Measurements from ENCODE around the gene TRAF3IP1.
A peak's percentile ranks its signal among the peaks of the same experiment; 100 is the strongest.

The TRAF3IP1 gene

DNA sequence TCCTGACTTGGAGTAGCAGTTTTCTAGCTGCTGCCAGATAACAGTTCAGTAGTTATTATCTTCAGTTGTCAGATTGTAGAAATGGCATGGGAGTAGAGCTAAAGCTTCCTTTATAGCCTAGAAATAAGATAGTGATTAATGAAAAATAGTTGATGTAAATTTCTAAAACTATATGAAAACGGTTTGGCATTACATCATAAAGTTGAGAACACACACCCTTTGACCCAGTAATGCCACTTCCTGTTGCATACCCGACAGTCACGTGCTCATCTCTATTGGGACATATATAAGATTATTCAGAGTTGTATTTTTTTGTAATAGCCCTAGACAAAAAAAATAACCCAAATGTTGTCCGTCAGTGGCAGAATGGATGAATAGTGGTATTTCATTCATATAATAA lies 67.0 kb downstream of the TRAF3IP1 start:
- CTCF ChIA-PET = no interaction called here
- POLR2A ChIA-PET = no interaction called here
- DNase-seq (ENCODE audit: extremely low spot score) = no peak
- TF ChIP-seq HDGF (IDR thresholded peaks at IDR 0.05; ENCODE audit: borderline replicate concordance) (no peak), FOXK2 (IDR thresholded peaks at IDR 0.05) (no peak)

GRCh38 chr2:238388794-238389193 lies 68.5 kb downstream of the TRAF3IP1 start:
- POLR2A ChIA-PET = no interaction called here
- TF ChIP-seq SUZ12 (IDR thresholded peaks at IDR 0.05) = no peak
- no peak for TF ChIP-seq LEF1 (IDR thresholded peaks at IDR 0.05; ENCODE audit: borderline replicate concordance)
- TF ChIP-seq CTBP1 (IDR thresholded peaks at IDR 0.05; ENCODE audit: borderline replicate concordance) = peak; percentile 54; the same call in 1 of the 2 replicates
- TF ChIP-seq NFRKB (IDR thresholded peaks at IDR 0.05) = no peak
- TF ChIP-seq BHLHE40 (IDR thresholded peaks at IDR 0.05; ENCODE audit: borderline replicate concordance) = no peak
- peak; percentile 92 for TF ChIP-seq PKNOX1 (IDR thresholded peaks at IDR 0.05)
- no peak for TF ChIP-seq ZNF384 (IDR thresholded peaks at IDR 0.05)
- DNase-seq (ENCODE audit: extremely low spot score) = no peak
- CTCF ChIA-PET = no interaction called here

DNA sequence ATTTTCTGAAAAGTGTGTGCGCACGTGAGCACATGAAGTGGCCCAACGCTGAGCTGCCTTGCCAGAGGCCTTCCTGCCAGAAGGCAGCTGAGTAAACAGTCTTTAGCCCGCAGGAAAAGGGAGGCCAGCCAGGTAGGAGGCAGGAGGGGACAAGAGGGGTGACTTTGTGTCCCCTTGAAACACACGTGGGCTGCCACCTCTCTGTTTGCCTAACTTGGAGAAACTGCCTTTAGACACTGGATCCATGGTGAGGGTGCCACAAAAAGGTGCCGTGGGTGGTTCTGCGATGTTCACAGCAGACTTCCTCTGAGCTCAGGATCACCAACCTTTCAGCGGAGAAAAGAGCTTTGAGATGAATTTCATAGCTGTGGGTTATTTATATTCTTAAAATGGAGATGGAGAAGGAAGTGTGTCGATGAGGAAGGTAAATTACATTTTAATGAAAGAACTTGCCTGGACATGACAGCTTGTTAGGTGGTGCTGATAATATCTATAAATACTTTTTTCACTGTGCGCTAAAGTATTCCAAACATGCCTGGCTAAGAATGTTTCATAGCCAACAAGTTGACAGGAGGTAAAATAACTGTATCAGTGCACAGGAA lies 69.8 kb downstream of the TRAF3IP1 start:
- no peak for DNase-seq (ENCODE audit: extremely low spot score)
- ChIA-PET POLR2A (no interaction called here), CTCF (no interaction called here)
- no peak for TF ChIP-seq SP1 (IDR thresholded peaks at IDR 0.05)
- TF ChIP-seq NFRKB (IDR thresholded peaks at IDR 0.05) = no peak
- TF ChIP-seq PKNOX1 (IDR thresholded peaks at IDR 0.05) = peak; percentile 44

DNA sequence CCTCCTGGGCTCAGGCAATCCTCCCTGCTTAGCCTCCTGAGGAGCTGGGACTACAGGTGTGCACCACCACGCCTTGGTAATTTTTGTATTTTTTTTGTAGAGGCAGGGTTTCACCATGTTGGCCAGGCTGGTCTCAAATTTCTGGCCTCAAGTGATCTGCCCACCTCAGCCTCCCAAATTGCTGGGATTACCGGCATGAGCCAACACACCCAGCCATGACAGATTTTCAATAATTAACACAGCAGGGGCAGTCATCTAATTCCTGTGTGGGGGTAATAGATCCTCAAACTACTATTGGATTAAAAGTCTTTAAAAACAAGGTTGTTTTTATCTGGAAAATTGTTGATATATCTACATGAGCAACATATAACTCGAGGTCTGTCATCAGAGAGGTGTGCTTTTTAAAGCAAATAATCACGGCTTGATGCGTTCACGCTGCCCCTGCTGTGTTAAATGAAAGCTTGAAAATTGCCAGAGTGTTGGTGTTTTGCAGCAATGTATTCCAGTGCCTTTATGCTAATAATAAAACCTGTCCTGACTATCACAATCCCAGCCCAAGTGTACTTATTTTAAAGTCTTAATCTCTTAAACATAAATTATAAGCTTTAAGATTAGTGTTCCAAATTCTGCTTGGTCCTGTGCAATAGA lies 70.8 kb downstream of the TRAF3IP1 start:
- ChIA-PET CTCF (interaction anchor here (0.7 kb wide), 1 partner anchor 33 kb away, joined by 3 read pairs; no protein-coding TSS in a partner anchor), POLR2A (no interaction called here)
- DNase-seq (ENCODE audit: extremely low spot score) = no peak
- TF ChIP-seq CTBP1 (IDR thresholded peaks at IDR 0.05; ENCODE audit: borderline replicate concordance) = peak; percentile 63; the same call in 1 of the 2 replicates
- TF ChIP-seq PKNOX1 (IDR thresholded peaks at IDR 0.05) = peak; percentile 61
- TF ChIP-seq TARDBP (IDR thresholded peaks at IDR 0.05) = no peak

DNA sequence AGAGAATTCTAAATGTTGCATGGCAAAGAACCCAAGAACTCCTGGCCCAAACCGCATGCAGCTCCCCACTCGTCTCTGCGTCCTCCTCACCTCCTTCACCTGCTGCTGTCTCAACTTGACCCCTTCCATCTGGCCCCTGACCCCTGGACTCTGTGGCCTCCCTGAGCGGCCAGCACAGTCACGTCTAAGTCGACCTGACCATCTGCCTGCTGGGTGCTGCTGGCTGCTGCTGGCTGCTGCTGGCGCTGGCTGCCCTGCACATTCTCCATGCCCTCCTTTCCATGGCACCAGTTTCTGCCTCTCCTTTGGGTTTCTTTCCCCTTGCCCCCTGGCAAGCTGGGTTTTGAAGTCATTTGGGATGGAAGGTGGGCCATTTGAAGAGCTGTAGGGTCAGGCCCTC lies 76.3 kb downstream of the TRAF3IP1 start:
- no peak for TF ChIP-seq SUZ12 (IDR thresholded peaks at IDR 0.05)
- no peak for TF ChIP-seq ZNF384 (IDR thresholded peaks at IDR 0.05)
- no peak for TF ChIP-seq FOXK2 (IDR thresholded peaks at IDR 0.05)
- TF ChIP-seq TARDBP (IDR thresholded peaks at IDR 0.05) = no peak
- no peak for TF ChIP-seq CTBP1 (IDR thresholded peaks at IDR 0.05; ENCODE audit: borderline replicate concordance)
- TF ChIP-seq NFRKB (IDR thresholded peaks at IDR 0.05) = no peak
- TF ChIP-seq ARNT (IDR thresholded peaks at IDR 0.05) = no peak
- ChIA-PET POLR2A (no interaction called here), CTCF (no interaction called here)
- no peak for DNase-seq (ENCODE audit: extremely low spot score)

DNA sequence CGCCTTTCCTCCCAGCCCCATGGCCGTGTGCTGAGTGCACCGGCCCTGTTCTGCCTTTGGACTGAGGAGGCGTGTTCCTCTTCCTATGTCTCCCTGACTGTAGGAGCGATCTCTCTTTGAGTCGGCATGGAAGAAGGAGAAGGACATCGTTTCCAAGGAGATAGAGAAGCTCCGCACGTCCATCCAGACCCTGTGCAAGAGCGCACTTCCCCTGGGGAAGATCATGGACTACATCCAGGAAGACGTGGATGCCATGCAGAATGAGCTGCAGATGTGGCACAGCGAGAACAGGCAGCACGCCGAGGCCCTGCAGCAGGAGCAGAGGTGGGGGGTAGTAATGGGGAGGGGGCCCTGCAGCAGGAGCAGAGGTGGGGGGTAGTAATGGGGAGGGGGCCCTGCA lies 77.0 kb downstream of the TRAF3IP1 start:
- POLR2A ChIA-PET = no interaction called here
- TF ChIP-seq FOXM1 (IDR thresholded peaks at IDR 0.05; ENCODE audit: borderline replicate concordance) (no peak), FOXA1 (IDR thresholded peaks at IDR 0.05) (no peak), CTBP1 (IDR thresholded peaks at IDR 0.05; ENCODE audit: borderline replicate concordance) (no peak), TARDBP (IDR thresholded peaks at IDR 0.05) (no peak), PKNOX1 (IDR thresholded peaks at IDR 0.05) (no peak), ARNT (IDR thresholded peaks at IDR 0.05) (no peak), SUZ12 (IDR thresholded peaks at IDR 0.05) (no peak), ELF4 (IDR thresholded peaks at IDR 0.05) (no peak)

DNA sequence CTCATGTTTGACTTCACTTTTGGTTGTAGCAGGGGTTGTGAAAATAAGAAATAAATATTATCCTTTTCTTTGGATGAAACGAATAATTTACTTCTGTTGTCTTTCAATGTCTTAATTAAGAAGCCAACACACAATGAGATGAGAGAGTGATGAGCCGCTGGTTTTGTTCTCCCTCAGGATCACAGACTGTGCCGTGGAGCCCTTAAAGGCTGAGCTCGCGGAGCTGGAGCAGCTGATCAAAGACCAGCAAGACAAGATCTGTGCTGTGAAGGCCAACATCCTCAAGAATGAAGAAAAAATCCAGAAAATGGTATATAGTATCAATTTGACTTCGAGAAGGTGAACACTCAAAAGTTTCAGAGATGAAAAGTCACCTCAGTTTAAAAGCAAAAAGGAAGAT lies 78.3 kb downstream of the TRAF3IP1 start:
- CTCF ChIA-PET = no interaction called here
- POLR2A ChIA-PET = no interaction called here
- TF ChIP-seq CTBP1 (IDR thresholded peaks at IDR 0.05; ENCODE audit: borderline replicate concordance) = no peak
- TF ChIP-seq ZNF384 (IDR thresholded peaks at IDR 0.05) = no peak
- no peak for TF ChIP-seq NFRKB (IDR thresholded peaks at IDR 0.05)
- TF ChIP-seq TARDBP (IDR thresholded peaks at IDR 0.05) = no peak
- TF ChIP-seq SP1 (IDR thresholded peaks at IDR 0.05) = no peak
- TF ChIP-seq SUZ12 (IDR thresholded peaks at IDR 0.05) = no peak
- TF ChIP-seq HDGF (IDR thresholded peaks at IDR 0.05; ENCODE audit: borderline replicate concordance) = no peak
- no peak for TF ChIP-seq FOXM1 (IDR thresholded peaks at IDR 0.05; ENCODE audit: borderline replicate concordance)
- TF ChIP-seq LEF1 (IDR thresholded peaks at IDR 0.05; ENCODE audit: borderline replicate concordance) = no peak
- TF ChIP-seq FOXA1 (IDR thresholded peaks at IDR 0.05) = no peak
- TF ChIP-seq L3MBTL2 (conservative IDR thresholded peaks at IDR 0.05) = no peak
- no peak for TF ChIP-seq FOXK2 (IDR thresholded peaks at IDR 0.05)
- TF ChIP-seq BHLHE40 (IDR thresholded peaks at IDR 0.05; ENCODE audit: borderline replicate concordance) = no peak
- no peak for TF ChIP-seq ELF4 (IDR thresholded peaks at IDR 0.05)
- no peak for TF ChIP-seq ARNT (IDR thresholded peaks at IDR 0.05)
- TF ChIP-seq PKNOX1 (IDR thresholded peaks at IDR 0.05) = no peak
- DNase-seq (ENCODE audit: extremely low spot score) = no peak

More for the DNA sequence above, 77.0 kb downstream of the TRAF3IP1 start:
- DNase-seq (ENCODE audit: extremely low spot score) = no peak
- CTCF ChIA-PET = no interaction called here
